Psoas muscle (tissue), 8 donors: Measurements from ENCODE around the gene GAL3ST1. TPM values are rescaled to one million over a fixed set of nuclear protein-coding genes. Genes with fewer than 3 reads are reported as not detected.
"Not testable (repeated sequence)": the region's sequence is repeated elsewhere in the genome, so short reads cannot be mapped to it uniquely, and the experiment has no call there.

ENCODE experiments used
- ATAC-seq, 4 donors: fragments of 200-7000 bp; cut with Tn5 transposase; one replicate each; pipeline ENCODE4 v1.9.1; 2020; ENCODE audit warnings: moderate library complexity in 3 of 4, mild to moderate bottlenecking in 2 of 4
- DNase-seq, 2 donors: peaks; one replicate each; pipeline ENCODE4 v3.0.0-alpha.2; 2020
- H3K27ac ChIP-seq: fragments of 200-600 bp; one replicate; pipeline ENCODE4 v1.8.0; 2022
- H3K27me3 ChIP-seq, 3 donors: fragments of 200-600 bp in 1 of 3; one replicate each; pipeline versions ENCODE4 v1.6.1 to v1.8.0; 2013 to 2022; ENCODE audit warnings: low read length in 2 of 3, mild to moderate bottlenecking in 2 of 3, moderate library complexity in 1 of 3; ENCODE audit not compliant: insufficient read depth in 3 of 3
- H3K36me3 ChIP-seq, 2 donors: fragments of 200-600 bp in 1 of 2; one replicate each; pipeline versions ENCODE4 v1.6.1 to v1.8.0; 2013 to 2022; ENCODE audit warnings: low read depth in 1 of 2, mild to moderate bottlenecking in 1 of 2, moderate library complexity in 1 of 2; ENCODE audit not compliant: insufficient read depth in 1 of 2
- H3K4me1 ChIP-seq: fragments of 200-600 bp; one replicate; pipeline ENCODE4 v1.8.0; 2022
- H3K4me3 ChIP-seq: fragments of 200-600 bp; one replicate; pipeline ENCODE4 v1.8.0; 2022; ENCODE audit warnings: mild to moderate bottlenecking
- H3K9me3 ChIP-seq: fragments of 200-600 bp; one replicate; pipeline ENCODE4 v1.8.0; 2022
- CTCF ChIP-seq: fragments of 200-600 bp; IDR thresholded peaks from one replicate; pipeline ENCODE4 v1.8.0; 2022; ENCODE audit warnings: antibody characterized with exemption
- WGBS, 3 donors: extraction: QIAGEN DNeasy Blood & Tissue Kit; methylation state at CpG; one replicate each; pipeline versions ENCODE4 v1.1.6 to v1.1.7; 2013; 5-methylcytosine and 5-hydroxymethylcytosine counted together
- intact Hi-C, 2 donors: fragments of 100-400 bp; cut with DNase I; formaldehyde crosslinking; loops; one replicate each; pipeline versions ENCODE4 v1.11.0 to v1.14.2; 2022
- polyA plus RNA-seq, 3 donors: library from polyadenylated mRNA; stranded (reverse); fragments of 200-250 nt; gene quantifications; one replicate each; pipeline ENCODE4 v1.2.3, GENCODE V29; 2013
- total RNA-seq, 4 donors: library from RNA; stranded (reverse); fragmentation: NEBNext Ultra II Directional in 2 of 4; extraction: Animal tissue kit (Norgen Biotek cat#: 25700) in 2 of 4; gene quantifications; one replicate each; pipeline versions ENCODE4 v1.2.1 to v1.2.4, GENCODE V29; 2021 to 2023
- donor health status: healthy with polysubstance abuse.
- donor health status: DM: no; HTN: no; CAD: no; lungs with moderate emphysema.
- donor health status: Bipolar disorder and iron deficiency.
- donor health status: healthy.
- donor health status: DM: yes; HTN: yes; CAD: no.
- donor health status: DM: no; HTN: no; CAD: no.
- donor health status: DM: no; HTN: no; CAD: no.
- donor health status: DM: yes; HTN: yes; CAD: no.

GAL3ST1 gene
- total and polyA plus RNA-seq, 7 donors, result 0.21 to 2.7 (median 0.80) TPM

GRCh38 chr22:30561402-30562189 is 12.9 kb downstream of the GAL3ST1 start:
- Histone ChIP-seq H3K27ac (no peak overlapping the region), H3K9me3 (no peaks in the 10 kb centered on the region), H3K4me1 (no peaks in the 10 kb centered on the region), H3K27me3 (no peaks in the 10 kb centered on the region), H3K4me3 (no peak overlapping the region), H3K36me3 (no peaks in the 10 kb centered on the region)
- DNase-seq (no peak), ATAC-seq (no peak)
- intact Hi-C loops, result no loop called here
- 68 to 72% (median 68%) methylated on average over 10 of the region's 10 CpGs for WGBS, 3 donors
- no peak for TF ChIP-seq CTCF

DNA sequence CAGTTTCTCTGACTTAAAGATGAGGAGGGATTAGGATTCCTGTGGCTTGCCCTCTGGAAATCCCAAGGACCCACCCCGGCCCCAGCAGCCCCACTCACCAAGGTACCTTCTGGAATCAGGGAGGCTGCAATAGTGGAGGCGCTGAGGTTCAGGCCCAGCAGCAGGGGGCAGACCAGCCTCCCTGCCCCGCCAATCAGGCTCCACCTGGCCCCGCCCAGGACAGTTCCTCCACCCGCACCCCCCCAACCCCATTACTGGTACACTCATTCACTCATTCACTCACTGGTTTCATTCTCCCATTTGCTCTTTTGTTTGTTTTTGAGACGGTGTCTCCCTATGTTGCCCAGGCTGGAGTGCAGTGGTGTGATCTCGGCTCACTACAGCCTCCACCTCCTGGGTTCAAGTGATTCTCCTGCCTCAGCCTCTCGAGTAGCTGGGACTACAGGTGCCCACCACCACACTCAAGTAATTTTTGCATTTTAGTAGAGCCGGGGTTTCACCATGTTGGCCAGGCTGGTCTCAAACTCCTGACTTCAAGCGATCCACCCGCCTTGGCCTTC is 13.7 kb downstream of the GAL3ST1 start:
- ATAC-seq, H3K36me3 ChIP-seq, DNase-seq, H3K9me3 ChIP-seq, H3K4me3 ChIP-seq, H3K27ac ChIP-seq, H3K4me1 ChIP-seq, H3K27me3 ChIP-seq, intact Hi-C loops: not testable (repeated sequence)
- 85 to 93% (median 89%) methylated on average over 10 to 11 of the region's 11 CpGs for WGBS, 3 donors

- WGBS, 3 donors, result 77 to 88% (median 78%) methylated on average over 6 of the region's 6 CpGs
- Histone ChIP-seq H3K36me3 (no peaks in the 10 kb centered on the region), H3K4me1 (no peaks in the 10 kb centered on the region), H3K9me3 (no peaks in the 10 kb centered on the region), H3K4me3 (no peak overlapping the region), H3K27ac (no peak overlapping the region), H3K27me3 (no peaks in the 10 kb centered on the region)
- intact Hi-C loops, result no loop called here
- ATAC-seq (no peak), DNase-seq (no peak)
- no peak for TF ChIP-seq CTCF
These were observed 14.6 kb downstream of the GAL3ST1 start for GRCh38 chr22:30559889-30560288.

GRCh38 chr22:30557243-30557642 is 17.2 kb downstream of the GAL3ST1 start:
- Histone ChIP-seq H3K27me3 (no peaks in the 10 kb centered on the region), H3K36me3 (no peaks in the 10 kb centered on the region), H3K9me3 (no peaks in the 10 kb centered on the region), H3K4me1 (no peaks in the 10 kb centered on the region), H3K27ac (no peak overlapping the region), H3K4me3 (no peak overlapping the region)
- intact Hi-C loops, result no loop called here
- ATAC-seq, result no peak
- no peak for DNase-seq
- no peak for TF ChIP-seq CTCF
- 79 to 82% (median 79%) methylated on average over 8 of the region's 8 CpGs for WGBS, 3 donors

- H3K36me3 ChIP-seq, result no peaks in the 10 kb centered on the region
These were observed 18.1 kb downstream of the GAL3ST1 start for GRCh38 chr22:30556388-30556787.

More at GRCh38 chr22:30556388-30556787, 18.1 kb downstream of the GAL3ST1 start:
- H3K4me1 ChIP-seq, result no peaks in the 10 kb centered on the region
- no peaks in the 10 kb centered on the region for H3K9me3 ChIP-seq
- WGBS, 3 donors, result 63 to 85% (median 69%) methylated on average over 6 of the region's 6 CpGs
- ATAC-seq (no peak), DNase-seq (no peak)
- no peak overlapping the region for H3K4me3 ChIP-seq
- H3K27me3 ChIP-seq, result no peaks in the 10 kb centered on the region
- intact Hi-C loops, result no loop called here
- H3K27ac ChIP-seq, result no peak overlapping the region
- no peak for TF ChIP-seq CTCF
